GM23338 (cell line): ENCODE data around the gene ADAT1. TPM values are rescaled to one million over a fixed set of nuclear protein-coding genes. Genes with fewer than 3 reads are reported as not detected.

Experiments
- ATAC-seq: fragments of 200-7000 bp; cut with Tn5 transposase; 3 replicates; pipeline ENCODE4 v1.9.1; 2020
- DNase-seq: peaks from one replicate; pipeline ENCODE4 v3.0.0-alpha.2; 2015; ENCODE audit warnings: low spot score
- H2AFZ ChIP-seq: fragments of 200-600 bp; sonication (generic); 2 replicates; pipeline ENCODE4 v1.8.0; 2016; ENCODE audit warnings: antibody characterized with exemption, mild to moderate bottlenecking, moderate library complexity
- H3F3A ChIP-seq: fragments of 200-600 bp; sonication (generic); replicated peaks from 2 replicates; pipeline ENCODE4 v1.8.0; 2017; ENCODE audit warnings: antibody characterized with exemption, mixed run types, low read depth
- H3K27ac ChIP-seq: fragments of 200-600 bp; sonication (generic); 2 replicates; pipeline ENCODE4 v1.6.1; 2016; ENCODE audit warnings: low read depth
- H3K27me3 ChIP-seq: fragments of 200-600 bp; sonication (generic); 2 replicates; pipeline ENCODE4 v1.8.0; 2016; ENCODE audit warnings: mild to moderate bottlenecking, mixed run types, moderate library complexity; ENCODE audit not compliant: insufficient read depth
- H3K36me3 ChIP-seq: fragments of 200-600 bp; sonication (generic); 2 replicates; pipeline ENCODE4 v1.8.0; 2016; ENCODE audit warnings: mild to moderate bottlenecking; ENCODE audit not compliant: insufficient read depth
- H3K4me1 ChIP-seq: fragments of 200-600 bp; sonication (generic); 2 replicates; pipeline ENCODE4 v1.8.0; 2016; ENCODE audit warnings: mild to moderate bottlenecking, moderate library complexity; ENCODE audit not compliant: insufficient read depth
- H3K4me2 ChIP-seq: fragments of 200-600 bp; sonication (generic); 2 replicates; pipeline ENCODE4 v1.7.1; 2017; ENCODE audit warnings: mixed run types
- H3K4me3 ChIP-seq: fragments of 200-600 bp; sonication (generic); 2 replicates; pipeline ENCODE4 v1.6.1; 2016; ENCODE audit warnings: mixed run types
- H3K79me2 ChIP-seq: fragments of 200-600 bp; sonication (generic); replicated peaks from 2 replicates; pipeline ENCODE4 v1.8.0; 2017; ENCODE audit warnings: mild to moderate bottlenecking; ENCODE audit not compliant: insufficient read depth
- H3K9me2 ChIP-seq: fragments of 200-600 bp; sonication (generic); 2 replicates; pipeline ENCODE4 v1.8.0; 2017; ENCODE audit not compliant: insufficient read depth
- H4K20me1 ChIP-seq: fragments of 200-600 bp; sonication (generic); replicated peaks from 2 replicates; pipeline ENCODE4 v1.8.0; 2017; ENCODE audit warnings: mild to moderate bottlenecking; ENCODE audit not compliant: insufficient read depth
- H3K27ac Mint-ChIP-seq: 2 replicates; pipeline ENCODE4 v1.8.0; 2020; ENCODE audit warnings: inconsistent platforms, mild to moderate bottlenecking, moderate library complexity, mixed read lengths
- H3K27me3 Mint-ChIP-seq: 3 replicates; pipeline ENCODE4 v1.8.0; 2022; ENCODE audit warnings: low read depth, mild to moderate bottlenecking, moderate library complexity, mixed read lengths, inconsistent platforms; ENCODE audit not compliant: insufficient read depth, poor library complexity
- H3K36me3 Mint-ChIP-seq: 3 replicates; pipeline ENCODE4 v1.8.0; 2021; ENCODE audit warnings: low read depth, mild to moderate bottlenecking, inconsistent platforms, moderate library complexity, mixed read lengths
- H3K4me1 Mint-ChIP-seq: 3 replicates; pipeline ENCODE4 v1.8.0; 2020; ENCODE audit warnings: mild to moderate bottlenecking, inconsistent platforms, mixed read lengths
- H3K4me3 Mint-ChIP-seq: 3 replicates; pipeline ENCODE4 v1.8.0; 2021; ENCODE audit warnings: moderate library complexity, mild to moderate bottlenecking, inconsistent platforms, mixed read lengths
- H3K9me3 Mint-ChIP-seq: 3 replicates; pipeline ENCODE4 v1.8.0; 2020; ENCODE audit warnings: moderate library complexity, mild to moderate bottlenecking, inconsistent platforms, mixed read lengths
- CREB1 ChIP-seq: fragments of 250-450 bp; sonication (Bioruptor Pico); IDR thresholded peaks from 2 replicates; pipeline ENCODE4 v1.5.0; 2020; ENCODE audit warnings: low read depth, mild to moderate bottlenecking, moderate library complexity
- CTCF ChIP-seq, 2 experiments: fragments of 200-600 bp in 1 of 2; sonication (generic) in 1 of 2; conservative IDR thresholded peaks; 2 replicates each; pipeline versions ENCODE4 v1.5.1 to v1.6.1; 2016 to 2017; ENCODE audit warnings: antibody characterized with exemption in 2 of 2, low read depth in 2 of 2, mild to moderate bottlenecking in 2 of 2, moderate library complexity in 1 of 2
- ETS1 ChIP-seq: IDR thresholded peaks from 2 replicates; pipeline ENCODE4 v1.6.1; 2016; ENCODE audit warnings: antibody characterized with exemption
- EZH2 ChIP-seq: fragments of 200-600 bp; sonication (generic); IDR thresholded peaks from one replicate; pipeline ENCODE4 v1.8.0; 2017; ENCODE audit warnings: antibody characterized with exemption, mild to moderate bottlenecking, low read depth; ENCODE audit not compliant: unreplicated experiment
- EZH2phosphoT487 ChIP-seq: fragments of 200-600 bp; sonication (generic); IDR thresholded peaks from one replicate; pipeline ENCODE4 v1.8.1; 2018; ENCODE audit warnings: antibody characterized with exemption; ENCODE audit not compliant: unreplicated experiment
- JUNB ChIP-seq: IDR thresholded peaks from one replicate; pipeline ENCODE4 v1.6.1; 2016; ENCODE audit warnings: antibody characterized with exemption; ENCODE audit not compliant: unreplicated experiment
- NANOG ChIP-seq: IDR thresholded peaks from 2 replicates; pipeline ENCODE4 v1.6.1; 2016; ENCODE audit warnings: antibody characterized with exemption, borderline replicate concordance
- POLR2AphosphoS5 ChIP-seq: IDR thresholded peaks from 2 replicates; pipeline ENCODE4 v1.6.1; 2016; ENCODE audit warnings: antibody characterized with exemption, low read depth
- REST ChIP-seq: IDR thresholded peaks from one replicate; pipeline ENCODE4 v1.6.1; 2018; ENCODE audit warnings: antibody characterized with exemption; ENCODE audit not compliant: unreplicated experiment
- STAT1 ChIP-seq: IDR thresholded peaks from one replicate; pipeline ENCODE4 v1.6.1; 2016; ENCODE audit warnings: antibody characterized with exemption; ENCODE audit not compliant: unreplicated experiment
- ZNF114 ChIP-seq: fragments of 250-450 bp; sonication (Bioruptor Pico); IDR thresholded peaks from 2 replicates; pipeline ENCODE4 v1.5.0; 2020; ENCODE audit warnings: mild to moderate bottlenecking, moderate library complexity
- ZNF331 ChIP-seq: fragments of 250-450 bp; sonication (Bioruptor Pico); IDR thresholded peaks from 2 replicates; pipeline ENCODE4 v1.5.0; 2020; ENCODE audit warnings: low read depth, mild to moderate bottlenecking, moderate library complexity
- ZNF462 ChIP-seq: fragments of 250-450 bp; sonication (Bioruptor Pico); IDR thresholded peaks from 2 replicates; pipeline ENCODE4 v1.5.0; 2020; ENCODE audit warnings: mild to moderate bottlenecking, moderate library complexity
- long read RNA-seq: library from polyadenylated mRNA; unstranded; transcript quantifications from one replicate; pipeline ENCODE4 v2.0.0, GENCODE V29; 2020; ENCODE audit not compliant: unreplicated experiment
- polyA plus RNA-seq: library from polyadenylated mRNA; unstranded; fragments of >200 nt; fragmentation: Nextera tagmentation; extraction: Ambion mirVana; gene quantifications from 2 replicates; pipeline ENCODE4 v1.2.1, GENCODE V29; 2016
- total RNA-seq: library from RNA; depleted of rRNA; stranded (reverse); fragments of >200 nt; shearing (Covaris generic); gene quantifications from 2 replicates; pipeline ENCODE4 v1.2.3, GENCODE V29; 2014; rRNA removed

The ADAT1 gene
- total RNA-seq (49.4 and 53.6 TPM in 2 replicates), polyA plus RNA-seq (17.4 and 18.5 TPM in 2 replicates)
- long read RNA-seq, partial matches to known transcripts: 4 of 7 reads
- long read RNA-seq, other reads (novel, unspliced or antisense): 2 of 7 reads

- peak within 1 kb of the TSS; percentile 14; the same call in 1 of the 2 replicates for H2AFZ ChIP-seq
- Mint-ChIP-seq H3K27me3 (peaks cover 2% of the 10 kb centered on the region), H3K27ac (peak within 1 kb of the TSS; percentile 99), H3K36me3 (peaks cover 47% of the 10 kb centered on the region), H3K9me3 (no peaks in the 10 kb centered on the region), H3K4me3 (peak within 1 kb of the TSS; percentile 97), H3K4me1 (peaks cover 4% of the 10 kb centered on the region)
- H3K27me3 ChIP-seq: no peaks in the 10 kb centered on the region
- DNase-seq (peak; percentile 100), ATAC-seq (peak; percentile 96)
- H3K27ac ChIP-seq: peak within 1 kb of the TSS; percentile 82
- peaks cover 7% of the 10 kb centered on the region; the same call in 1 of the 2 replicates for H3K4me1 ChIP-seq
- no peak for TF ChIP-seq NANOG
- peak; percentile 99 for TF ChIP-seq CREB1 (CRISPR knock-in tag)
- no peak for TF ChIP-seq EZH2phosphoT487
- peak; percentile 96 for TF ChIP-seq POLR2AphosphoS5
- TF ChIP-seq CTCF (conservative IDR thresholded peaks at IDR 0.05; ENCODE audit: low read depth in 2 of 2): no peak
- TF ChIP-seq ZNF331 (CRISPR knock-in tag): no peak
- no peak for TF ChIP-seq STAT1
- TF ChIP-seq REST: no peak
- TF ChIP-seq ZNF462: no peak
- TF ChIP-seq ZNF114: no peak
- TF ChIP-seq ETS1: peak; percentile 95
- TF ChIP-seq JUNB: no peak
- TF ChIP-seq EZH2: no peak
- H3K36me3 ChIP-seq: peaks cover 24% of the 10 kb centered on the region
- no peaks in the 10 kb centered on the region; the same call in 1 of the 2 replicates for H4K20me1 ChIP-seq
- peaks cover 10% of the 10 kb centered on the region; the same call in 1 of the 2 replicates for H3K79me2 ChIP-seq
- no peaks in the 10 kb centered on the region for H3K9me2 ChIP-seq
- peak within 1 kb of the TSS; percentile 85 for H3K4me2 ChIP-seq
- H3K4me3 ChIP-seq: peak within 1 kb of the TSS; percentile 69
- peaks cover 6% of the 10 kb centered on the region; the same call in 1 of the 2 replicates for H3F3A ChIP-seq
Measured at GRCh38 chr16:75622761-75623605, at the start of gene ADAT1. Gene ADAT1 (minus strand): TSS chr16:75623281. CDS start chr16:75620799, 2,482 bp downstream.
